HG03196 (cell line): ENCODE measurements around the gene DRC1.
"Not testable (repeated sequence)": the region's sequence is repeated elsewhere in the genome, so short reads cannot be mapped to it uniquely, and the experiment has no call there.

Source experiments
- ATAC-seq: cut with Tn5 transposase; IDR thresholded peaks from one replicate; pipeline ENCODE4 v1.9.1; 2021; ENCODE audit not compliant: unreplicated experiment

DRC1 gene

GRCh38 chr2:26462511-26463243, 61.0 kb downstream of the DRC1 start:
- no peak for ATAC-seq

GRCh38 chr2:26463244-26464192, 61.8 kb downstream of the DRC1 start:
- no peak for ATAC-seq

GRCh38 chr2:26464390-26465265, 62.9 kb downstream of the DRC1 start:
- no peak for ATAC-seq

GRCh38 chr2:26465266-26465925, 63.7 kb downstream of the DRC1 start:
- no peak for ATAC-seq

DNA sequence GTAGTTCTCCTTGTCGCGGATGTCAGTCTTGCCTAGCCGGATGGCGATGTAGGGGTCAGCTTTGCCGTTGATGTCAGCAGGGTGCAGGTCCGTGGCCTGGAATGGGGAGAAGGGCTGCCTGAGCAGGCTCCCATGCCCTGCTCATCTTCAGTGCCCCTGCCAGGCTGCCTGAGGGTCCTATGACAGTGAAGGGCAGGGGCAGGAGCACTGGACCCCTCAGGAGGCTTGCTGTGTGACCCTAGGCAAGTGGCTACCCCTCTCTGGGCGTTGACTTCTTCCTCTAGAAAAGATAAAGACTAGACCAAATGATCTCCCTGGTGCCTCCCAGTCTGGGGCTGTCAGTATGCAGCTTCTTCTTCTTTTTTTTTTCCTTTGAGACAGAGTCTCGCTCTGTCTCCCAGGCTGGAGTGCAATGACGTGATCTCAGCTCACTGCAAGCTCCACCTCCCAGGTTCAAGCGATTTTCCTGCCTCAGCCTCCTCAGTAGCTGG, 64.3 kb downstream of the DRC1 start:
- no peak for ATAC-seq

GRCh38 chr2:26466662-26467310, 65.1 kb downstream of the DRC1 start:
- ATAC-seq: no peak

GRCh38 chr2:26468544-26468943, 66.8 kb downstream of the DRC1 start:
- not testable (repeated sequence) for ATAC-seq

- ATAC-seq: no peak
These were observed 67.5 kb downstream of the DRC1 start for GRCh38 chr2:26469092-26469710.

DNA sequence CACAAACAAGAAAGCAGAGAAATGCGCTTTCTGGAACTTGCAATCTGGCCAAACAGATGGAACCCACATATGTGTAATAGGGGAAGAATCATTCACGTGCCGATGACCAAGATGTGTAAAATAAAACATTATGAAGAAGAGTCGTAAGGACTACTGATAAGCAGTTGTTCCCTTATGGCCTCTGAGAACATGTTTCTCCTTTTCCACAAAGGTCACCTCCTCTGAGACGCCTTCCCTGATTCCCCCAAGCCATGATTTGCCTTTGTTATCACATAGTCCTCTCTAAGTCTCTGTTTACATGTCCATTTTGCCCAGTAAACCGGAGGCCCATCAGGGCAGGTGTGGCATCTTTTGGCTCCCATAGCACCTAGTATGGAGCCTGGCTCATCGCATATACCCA, 68.2 kb downstream of the DRC1 start:
- no peak for ATAC-seq

- no peak for ATAC-seq
These were observed 69.0 kb downstream of the DRC1 start for GRCh38 chr2:26470601-26471260.

- ATAC-seq: no peak
These were observed 69.6 kb downstream of the DRC1 start for GRCh38 chr2:26471289-26471688.

- no peak for ATAC-seq
These were observed 70.3 kb downstream of the DRC1 start for GRCh38 chr2:26471766-26472706.

- no peak for ATAC-seq
These were observed 71.3 kb downstream of the DRC1 start for GRCh38 chr2:26472821-26473655.

DNA sequence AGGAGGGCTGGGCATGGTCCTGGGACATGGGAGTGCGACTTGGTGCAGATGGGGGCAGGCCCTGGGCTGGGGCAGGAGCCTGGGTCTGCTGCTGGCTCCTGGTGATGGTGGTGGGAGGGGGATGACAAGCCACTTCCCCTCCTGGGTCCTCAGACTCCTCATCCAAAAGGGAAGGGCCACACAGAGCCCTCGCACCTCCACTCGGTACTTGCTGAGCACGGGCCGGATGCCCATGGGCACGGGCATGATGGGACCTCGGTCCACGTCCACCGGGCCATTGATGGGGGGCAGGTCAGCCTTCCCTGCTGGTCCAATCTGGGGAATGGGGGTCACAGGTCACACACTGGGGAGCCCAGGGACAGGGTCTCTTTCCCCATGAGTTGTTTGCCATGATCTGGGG, 72.1 kb downstream of the DRC1 start:
- ATAC-seq: no peak

- no peak for ATAC-seq
These were observed 72.6 kb downstream of the DRC1 start for GRCh38 chr2:26474261-26474785.

GRCh38 chr2:26475037-26475436, 73.3 kb downstream of the DRC1 start:
- no peak for ATAC-seq
